T47D (cell line): ENCODE measurements around the gene PARP9.
"Not testable (repeated sequence)": the region's sequence is repeated elsewhere in the genome, so short reads cannot be mapped to it uniquely, and the experiment has no call there.

ENCODE experiments used
- DNase-seq, 2 experiments: peaks; one replicate each; pipeline versions ENCODE4 v3.0.0 to v3.0.0-alpha.2; 2011 to 2012; ENCODE audit warnings: low read depth in 1 of 2, low spot score in 1 of 2
- JUND ChIP-seq: IDR thresholded peaks from 2 replicates; pipeline ENCODE4 v1.6.1; 2012; ENCODE audit warnings: low read depth
- in situ Hi-C: cut with HindIII; loops from 2 replicates; pipeline ENCODE4 v1.10.0; 2016; ENCODE audit warnings: low sequenced_read_pairs, low pct_unique_long_range_greater_than_20kb

The PARP9 gene

DNA sequence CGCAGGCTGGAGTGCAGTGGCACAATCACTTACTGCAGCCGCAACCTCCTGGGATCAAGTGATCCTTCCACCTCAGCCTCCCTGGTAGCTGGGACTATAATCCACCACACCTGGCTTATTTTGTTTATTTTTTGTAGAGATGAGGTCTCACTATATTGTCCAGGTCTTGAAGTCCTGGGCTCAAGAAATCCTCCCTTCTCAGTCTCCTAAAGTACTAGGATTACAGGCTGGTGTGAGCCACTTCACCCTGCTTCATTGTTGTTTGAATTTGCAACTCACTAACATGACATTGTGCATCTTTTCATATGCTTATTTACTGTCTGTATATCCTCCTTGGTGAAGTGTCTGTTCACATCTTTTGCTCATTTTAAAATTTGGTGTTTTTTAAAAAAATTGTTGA, 23.5 kb upstream of the PARP9 start:
- no peak for DNase-seq
- no peak for TF ChIP-seq JUND
- in situ Hi-C loops = no loop called here

DNA sequence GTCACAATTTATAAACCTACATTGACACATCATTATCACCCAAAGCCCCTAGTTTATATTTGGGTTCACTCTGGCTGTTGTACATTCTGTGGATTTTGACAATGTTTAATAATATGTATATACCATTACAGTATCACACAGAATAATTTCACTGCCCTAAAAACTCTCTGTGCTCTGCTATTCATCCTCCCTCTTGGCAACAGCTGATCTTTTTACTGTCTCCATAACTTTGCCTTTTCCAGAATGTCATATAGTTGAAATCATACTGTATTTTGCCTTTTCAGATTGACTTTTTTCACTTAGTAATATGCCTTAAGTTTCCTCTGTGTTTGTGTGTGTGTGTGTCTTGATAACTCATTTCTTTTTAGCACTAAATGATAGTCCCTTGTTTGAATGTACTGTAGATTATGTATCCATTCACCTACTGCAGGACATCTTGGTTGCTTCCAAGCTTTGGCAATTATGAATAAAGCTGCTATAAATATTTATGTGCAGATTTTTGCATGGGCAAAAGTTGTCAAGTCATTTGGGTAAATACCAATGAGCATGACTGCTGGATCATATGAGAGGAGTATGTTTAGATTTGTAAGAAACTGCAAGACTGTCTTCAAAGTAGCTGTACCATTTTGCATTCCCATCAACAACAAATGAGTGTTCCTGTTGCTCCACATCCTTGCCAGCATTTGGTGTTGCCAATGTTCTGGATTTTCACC, 22.8 kb upstream of the PARP9 start:
- DNase-seq = no peak
- in situ Hi-C loops = no loop called here
- no peak for TF ChIP-seq JUND

DNA sequence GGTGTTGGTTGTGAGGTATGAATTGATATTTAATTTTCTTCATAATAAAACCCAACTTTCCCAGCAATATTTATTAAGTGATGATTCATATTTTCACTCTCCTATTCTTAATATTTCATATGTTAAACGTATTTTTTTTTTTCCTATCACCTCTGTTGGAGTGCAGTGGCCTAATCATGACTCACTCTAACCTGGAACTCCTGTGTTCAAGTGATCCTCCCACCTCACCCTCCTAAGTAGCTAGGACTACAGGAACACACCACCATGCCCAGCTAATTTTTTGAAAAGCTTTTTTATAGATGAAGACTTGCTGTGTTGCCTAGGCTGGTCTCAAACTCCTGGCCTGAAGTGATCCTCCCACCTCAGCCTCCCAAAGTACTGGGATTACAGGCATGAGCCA, 22.0 kb upstream of the PARP9 start:
- DNase-seq = no peak
- in situ Hi-C loops = no loop called here
- TF ChIP-seq JUND = no peak

DNA sequence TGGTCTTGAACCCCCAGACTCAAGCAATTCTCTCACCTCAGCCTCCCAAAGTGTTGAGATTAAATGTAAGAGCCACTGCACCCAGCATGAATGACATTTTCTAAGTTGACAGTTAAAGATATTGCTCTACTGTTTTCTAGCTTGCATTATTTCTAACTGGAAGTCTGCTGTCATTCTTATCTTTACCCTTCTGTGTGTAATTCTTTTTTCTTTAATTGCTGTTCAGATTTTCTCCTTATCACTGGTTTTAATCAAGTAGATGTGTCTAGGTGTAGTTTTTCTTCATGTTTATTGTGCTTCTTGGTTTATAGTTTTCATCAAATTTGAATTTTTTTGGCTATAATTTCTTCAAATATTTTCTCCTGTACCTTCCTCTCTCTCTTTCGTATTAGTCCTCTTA, 18.3 kb upstream of the PARP9 start:
- no peak for TF ChIP-seq JUND
- no peak for DNase-seq

DNA sequence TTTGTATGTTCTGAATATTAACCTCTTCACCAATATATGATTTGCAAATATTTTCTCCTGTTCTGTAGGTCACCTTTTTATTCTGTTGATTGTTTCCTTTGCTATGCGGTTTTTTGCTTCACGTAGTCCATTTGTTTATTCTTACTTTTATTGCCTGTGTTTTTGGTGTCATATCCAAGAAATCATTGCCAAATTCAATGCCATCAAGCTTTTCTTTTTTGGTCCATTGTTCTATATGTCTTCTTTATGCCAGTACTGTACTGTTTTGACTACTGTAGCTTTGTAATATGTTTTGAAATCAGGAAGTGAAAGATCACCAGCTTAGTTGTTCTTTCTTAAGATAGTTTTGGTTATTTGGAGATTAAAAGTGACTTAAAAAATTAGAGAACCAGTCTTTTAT, 17.5 kb upstream of the PARP9 start:
- no peak for DNase-seq
- TF ChIP-seq JUND = no peak
- in situ Hi-C loops = no loop called here

More for the DNA sequence above, 18.3 kb upstream of the PARP9 start:
- in situ Hi-C loops = no loop called here

DNA sequence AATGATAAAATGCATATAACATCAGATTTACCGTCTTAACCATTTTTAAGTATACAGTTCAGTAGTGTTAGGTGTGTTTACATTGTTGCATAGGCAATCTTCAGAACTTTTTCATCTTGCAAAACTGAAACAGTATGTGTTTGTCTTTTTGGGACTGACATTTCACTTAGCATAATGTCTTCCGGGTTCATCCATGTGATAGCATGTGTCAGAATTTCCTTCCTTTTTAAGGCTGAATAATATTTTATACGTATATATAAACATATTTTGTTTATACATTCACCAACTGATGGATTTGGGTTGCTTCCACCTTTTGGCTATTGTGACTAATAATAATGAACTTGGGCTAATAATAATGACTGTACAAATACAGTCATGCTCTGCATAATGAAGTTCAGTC, 16.4 kb upstream of the PARP9 start:
- DNase-seq = no peak
- no peak for TF ChIP-seq JUND
- in situ Hi-C loops = no loop called here

DNA sequence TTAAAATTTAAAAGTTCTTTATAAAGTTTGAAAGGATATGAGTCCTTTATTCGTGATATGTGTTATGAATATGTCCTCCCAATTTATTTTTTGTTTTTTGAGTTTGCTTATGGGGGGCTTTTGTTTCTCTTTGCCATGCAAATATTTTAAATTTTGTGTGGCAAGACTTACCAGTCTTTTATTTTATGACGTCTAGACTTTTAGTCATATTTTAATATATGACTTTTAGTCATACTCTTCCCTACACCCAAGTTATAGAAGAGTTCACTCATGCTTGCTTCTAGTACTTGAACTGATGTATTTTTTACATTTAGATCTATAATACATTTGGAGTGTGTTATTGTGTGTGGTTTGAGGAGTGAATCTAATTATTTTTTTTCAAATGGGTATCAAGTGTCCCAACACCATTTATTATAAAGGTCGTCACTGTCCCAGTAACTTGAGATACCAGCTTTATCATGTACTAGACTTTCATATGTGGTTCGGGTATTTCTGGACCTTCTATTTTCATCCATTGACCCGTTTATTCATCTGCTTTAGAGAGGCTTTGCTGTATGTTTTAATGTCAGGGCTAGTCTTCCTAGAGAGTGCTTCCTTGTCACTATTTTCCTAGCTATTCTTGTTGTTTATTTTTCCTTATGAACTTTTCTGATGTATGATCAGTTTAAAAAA, 14.1 kb upstream of the PARP9 start:
- DNase-seq = no peak
- no peak for TF ChIP-seq JUND
- in situ Hi-C loops = no loop called here

GRCh38 chr3:122577409-122578031, 13.4 kb upstream of the PARP9 start, which contains the start of gene PARP15:
TSS of gene PARP15 (plus strand) at chr3:122577650. CDS start at chr3:122577668, 18 bp downstream.
- no peak for DNase-seq
- no peak for TF ChIP-seq JUND

DNA sequence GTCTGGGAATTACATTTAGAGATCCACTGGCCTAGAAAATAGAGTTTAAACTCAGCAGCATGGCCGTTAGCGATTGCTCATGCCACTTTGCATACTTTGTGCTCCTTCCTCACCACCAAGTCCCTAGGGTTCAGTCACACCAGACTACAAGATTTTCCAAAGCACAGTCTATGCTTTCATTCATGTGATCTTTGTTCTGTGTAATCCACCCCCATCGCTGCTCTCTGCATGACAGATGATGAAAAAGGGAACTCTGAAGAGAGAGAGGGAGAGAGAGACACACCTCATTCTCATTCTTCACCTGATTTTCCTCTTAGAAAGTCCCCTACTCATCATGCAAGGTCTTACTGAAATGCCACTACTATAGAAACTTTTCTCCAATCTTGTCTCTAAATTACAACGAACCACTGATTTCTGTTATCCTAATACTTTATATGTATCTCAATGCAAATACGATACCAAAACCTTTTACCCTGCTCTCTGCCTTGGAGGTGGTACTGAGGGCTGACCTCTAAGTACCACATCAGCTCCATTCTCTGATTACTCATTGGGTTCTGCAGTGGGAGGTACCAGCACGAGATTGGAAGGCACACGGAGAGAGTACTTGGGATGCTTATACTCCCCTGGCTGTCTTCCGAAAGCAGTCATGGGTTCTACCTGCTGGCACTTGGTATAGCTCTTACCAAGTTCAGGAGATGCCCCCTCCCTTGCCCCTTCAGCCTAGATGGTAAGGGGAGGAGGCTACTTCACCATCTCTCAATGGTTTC, 12.3 kb upstream of the PARP9 start:
- no peak for DNase-seq
- no peak for TF ChIP-seq JUND
- in situ Hi-C loops = no loop called here

More at GRCh38 chr3:122577409-122578031, 13.4 kb upstream of the PARP9 start, which contains the start of gene PARP15:
- in situ Hi-C loops = no loop called here

GRCh38 chr3:122572940-122573412, 8.9 kb upstream of the PARP9 start:
- DNase-seq = peak in 1 of 2 experiments; percentile 35
- in situ Hi-C loops = no loop called here
- no peak for TF ChIP-seq JUND

GRCh38 chr3:122568755-122569154, 4.7 kb upstream of the PARP9 start:
- no peak for DNase-seq
- TF ChIP-seq JUND = no peak
- in situ Hi-C loops = no loop called here

GRCh38 chr3:122568131-122568530, 4.0 kb upstream of the PARP9 start:
- DNase-seq, in situ Hi-C loops: not testable (repeated sequence)
